HG03025 (cell line): Measurements from ENCODE around the gene RNF167.

Experiments
- ATAC-seq: cut with Tn5 transposase; IDR thresholded peaks from one replicate; pipeline ENCODE4 v1.9.1; 2021; ENCODE audit warnings: mild to moderate bottlenecking, moderate library complexity; ENCODE audit not compliant: unreplicated experiment, low FRiP score

RNF167 gene

GRCh38 chr17:4939796-4940554, at the start of gene RNF167, which contains the start of gene SLC25A11:
RNF167 (plus strand) TSS chr17:4940268; CDS start chr17:4940910, 642 bp downstream.
SLC25A11 (minus strand) TSS chr17:4940046; CDS start chr17:4939910, 136 bp downstream.
- peak; percentile 71 for ATAC-seq

- ATAC-seq, result no peak
These were observed 48.4 kb upstream of the RNF167 start for GRCh38 chr17:4891411-4892410.

GRCh38 chr17:4892499-4893221, 47.4 kb upstream of the RNF167 start:
- ATAC-seq, result no peak

- no peak for ATAC-seq
These were observed 46.8 kb upstream of the RNF167 start for GRCh38 chr17:4893272-4893671.

- no peak for ATAC-seq
These were observed 46.1 kb upstream of the RNF167 start for GRCh38 chr17:4893721-4894560.

GRCh38 chr17:4895121-4895520, 44.9 kb upstream of the RNF167 start:
- ATAC-seq, result no peak

- no peak for ATAC-seq
These were observed 44.3 kb upstream of the RNF167 start for GRCh38 chr17:4895657-4896331.

GRCh38 chr17:4896332-4897197, 43.5 kb upstream of the RNF167 start:
- ATAC-seq, result no peak

GRCh38 chr17:4897198-4897687, 42.8 kb upstream of the RNF167 start:
- no peak for ATAC-seq

- ATAC-seq, result no peak
These were observed 42.3 kb upstream of the RNF167 start for GRCh38 chr17:4897785-4898184.

GRCh38 chr17:4898351-4898750, 41.7 kb upstream of the RNF167 start:
- no peak for ATAC-seq

- ATAC-seq, result no peak
These were observed 41.1 kb upstream of the RNF167 start for GRCh38 chr17:4898927-4899326.

- peak; percentile 47 for ATAC-seq
These were observed 40.5 kb upstream of the RNF167 start, which contains the start of gene C17orf107 for GRCh38 chr17:4899341-4900230. C17orf107 (plus strand) TSS chr17:4899536; CDS start chr17:4899763, 227 bp downstream.

GRCh38 chr17:4900231-4901107, 39.6 kb upstream of the RNF167 start:
- no peak for ATAC-seq

- ATAC-seq, result no peak
These were observed 38.9 kb upstream of the RNF167 start for GRCh38 chr17:4901108-4901647.
